GM23338 (cell line): Measurements from ENCODE around the gene PDK3.

Experiments used
- CREB1 ChIP-seq: fragments of 250-450 bp; sonication (Bioruptor Pico); IDR thresholded peaks from 2 replicates; pipeline ENCODE4 v1.5.0; 2020; ENCODE audit warnings: low read depth, mild to moderate bottlenecking, moderate library complexity
- EZH2 ChIP-seq: fragments of 200-600 bp; sonication (generic); IDR thresholded peaks from one replicate; pipeline ENCODE4 v1.8.0; 2017; ENCODE audit warnings: antibody characterized with exemption, mild to moderate bottlenecking, low read depth; ENCODE audit not compliant: unreplicated experiment
- EZH2phosphoT487 ChIP-seq: fragments of 200-600 bp; sonication (generic); IDR thresholded peaks from one replicate; pipeline ENCODE4 v1.8.1; 2018; ENCODE audit warnings: antibody characterized with exemption; ENCODE audit not compliant: unreplicated experiment
- JUNB ChIP-seq: IDR thresholded peaks from one replicate; pipeline ENCODE4 v1.6.1; 2016; ENCODE audit warnings: antibody characterized with exemption; ENCODE audit not compliant: unreplicated experiment
- NANOG ChIP-seq: IDR thresholded peaks from 2 replicates; pipeline ENCODE4 v1.6.1; 2016; ENCODE audit warnings: antibody characterized with exemption, borderline replicate concordance
- POLR2AphosphoS5 ChIP-seq: IDR thresholded peaks from 2 replicates; pipeline ENCODE4 v1.6.1; 2016; ENCODE audit warnings: antibody characterized with exemption, low read depth
- STAT1 ChIP-seq: IDR thresholded peaks from one replicate; pipeline ENCODE4 v1.6.1; 2016; ENCODE audit warnings: antibody characterized with exemption; ENCODE audit not compliant: unreplicated experiment
- ZNF114 ChIP-seq: fragments of 250-450 bp; sonication (Bioruptor Pico); IDR thresholded peaks from 2 replicates; pipeline ENCODE4 v1.5.0; 2020; ENCODE audit warnings: mild to moderate bottlenecking, moderate library complexity
- ZNF331 ChIP-seq: fragments of 250-450 bp; sonication (Bioruptor Pico); IDR thresholded peaks from 2 replicates; pipeline ENCODE4 v1.5.0; 2020; ENCODE audit warnings: low read depth, mild to moderate bottlenecking, moderate library complexity
- TF ChIP-seq, protein P1 (sequence below), 2 experiments: fragments of 200-600 bp in 1 of 2; sonication (generic) in 1 of 2; conservative IDR thresholded peaks; 2 replicates each; pipeline versions ENCODE4 v1.5.1 to v1.6.1; 2016 to 2017; ENCODE audit warnings: antibody characterized with exemption in 2 of 2, low read depth in 2 of 2, mild to moderate bottlenecking in 2 of 2, moderate library complexity in 1 of 2
- TF ChIP-seq, protein P2 (sequence below): IDR thresholded peaks from 2 replicates; pipeline ENCODE4 v1.6.1; 2016; ENCODE audit warnings: antibody characterized with exemption

GRCh38 chrX:24485323-24485722, 20.2 kb downstream of the PDK3 start:
- TF ChIP-seq, protein P1, sequence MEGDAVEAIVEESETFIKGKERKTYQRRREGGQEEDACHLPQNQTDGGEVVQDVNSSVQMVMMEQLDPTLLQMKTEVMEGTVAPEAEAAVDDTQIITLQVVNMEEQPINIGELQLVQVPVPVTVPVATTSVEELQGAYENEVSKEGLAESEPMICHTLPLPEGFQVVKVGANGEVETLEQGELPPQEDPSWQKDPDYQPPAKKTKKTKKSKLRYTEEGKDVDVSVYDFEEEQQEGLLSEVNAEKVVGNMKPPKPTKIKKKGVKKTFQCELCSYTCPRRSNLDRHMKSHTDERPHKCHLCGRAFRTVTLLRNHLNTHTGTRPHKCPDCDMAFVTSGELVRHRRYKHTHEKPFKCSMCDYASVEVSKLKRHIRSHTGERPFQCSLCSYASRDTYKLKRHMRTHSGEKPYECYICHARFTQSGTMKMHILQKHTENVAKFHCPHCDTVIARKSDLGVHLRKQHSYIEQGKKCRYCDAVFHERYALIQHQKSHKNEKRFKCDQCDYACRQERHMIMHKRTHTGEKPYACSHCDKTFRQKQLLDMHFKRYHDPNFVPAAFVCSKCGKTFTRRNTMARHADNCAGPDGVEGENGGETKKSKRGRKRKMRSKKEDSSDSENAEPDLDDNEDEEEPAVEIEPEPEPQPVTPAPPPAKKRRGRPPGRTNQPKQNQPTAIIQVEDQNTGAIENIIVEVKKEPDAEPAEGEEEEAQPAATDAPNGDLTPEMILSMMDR (conservative IDR thresholded peaks at IDR 0.05; ENCODE audit: low read depth in 2 of 2) = no peak
- TF ChIP-seq NANOG (no peak), STAT1 (no peak), ZNF114 (CRISPR knock-in tag) (no peak), CREB1 (CRISPR knock-in tag) (no peak), EZH2 (no peak), JUNB (no peak), EZH2phosphoT487 (no peak), POLR2AphosphoS5 (no peak), ZNF331 (CRISPR knock-in tag) (no peak)
- TF ChIP-seq, protein P2, sequence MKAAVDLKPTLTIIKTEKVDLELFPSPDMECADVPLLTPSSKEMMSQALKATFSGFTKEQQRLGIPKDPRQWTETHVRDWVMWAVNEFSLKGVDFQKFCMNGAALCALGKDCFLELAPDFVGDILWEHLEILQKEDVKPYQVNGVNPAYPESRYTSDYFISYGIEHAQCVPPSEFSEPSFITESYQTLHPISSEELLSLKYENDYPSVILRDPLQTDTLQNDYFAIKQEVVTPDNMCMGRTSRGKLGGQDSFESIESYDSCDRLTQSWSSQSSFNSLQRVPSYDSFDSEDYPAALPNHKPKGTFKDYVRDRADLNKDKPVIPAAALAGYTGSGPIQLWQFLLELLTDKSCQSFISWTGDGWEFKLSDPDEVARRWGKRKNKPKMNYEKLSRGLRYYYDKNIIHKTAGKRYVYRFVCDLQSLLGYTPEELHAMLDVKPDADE = no peak
